CD4-positive, alpha-beta T cell treated with Interleukin-21 for 1 hour (primary cell): ENCODE measurements around the gene GSTP1.
A peak's percentile ranks its signal among the peaks of the same experiment; 100 is the strongest.
"Not testable (repeated sequence)": the region's sequence is repeated elsewhere in the genome, so short reads cannot be mapped to it uniquely, and the experiment has no call there.

Experiments
- DNase-seq: peaks from one replicate; pipeline ENCODE4 v3.0.0-alpha.2; 2020

Gene GSTP1

GRCh38 chr11:67564230-67564629 is 19.4 kb upstream of the GSTP1 start:
- no peak for DNase-seq

- no peak for DNase-seq
Measured at GRCh38 chr11:67571443-67571842, 12.2 kb upstream of the GSTP1 start.

- no peak for DNase-seq
Measured at GRCh38 chr11:67572305-67572704, 11.3 kb upstream of the GSTP1 start.

- peak; percentile 27 for DNase-seq
Measured at GRCh38 chr11:67572747-67573419, 10.7 kb upstream of the GSTP1 start.

GRCh38 chr11:67574938-67575337 is 8.7 kb upstream of the GSTP1 start:
- no peak for DNase-seq

GRCh38 chr11:67576735-67577475 is 6.7 kb upstream of the GSTP1 start:
- no peak for DNase-seq

GRCh38 chr11:67577951-67578350 is 5.7 kb upstream of the GSTP1 start:
- no peak for DNase-seq

- DNase-seq = no peak
Measured at GRCh38 chr11:67581469-67581868, 2.1 kb upstream of the GSTP1 start.

- DNase-seq = no peak
Measured at GRCh38 chr11:67582011-67582410, 1.6 kb upstream of the GSTP1 start.

- peak; percentile 18 for DNase-seq
Measured at GRCh38 chr11:67584205-67584880, 731 bp downstream of the GSTP1 start.

- no peak for DNase-seq
Measured at GRCh38 chr11:67584881-67585873, 1.6 kb downstream of the GSTP1 start.

- no peak for DNase-seq
Measured at GRCh38 chr11:67585911-67586310, 2.3 kb downstream of the GSTP1 start.

GRCh38 chr11:67586568-67587250 is 3.1 kb downstream of the GSTP1 start:
- DNase-seq = no peak

GRCh38 chr11:67588136-67588503 is 4.5 kb downstream of the GSTP1 start:
- no peak for DNase-seq

GRCh38 chr11:67588899-67589415 is 5.3 kb downstream of the GSTP1 start:
- DNase-seq = not testable (repeated sequence)

- DNase-seq = no peak
Measured at GRCh38 chr11:67592880-67593564, 9.4 kb downstream of the GSTP1 start.

GRCh38 chr11:67593565-67593905 is 9.9 kb downstream of the GSTP1 start:
- no peak for DNase-seq

- DNase-seq = no peak
Measured at GRCh38 chr11:67594480-67594879, 10.9 kb downstream of the GSTP1 start.

GRCh38 chr11:67596753-67597300 is 13.2 kb downstream of the GSTP1 start:
- no peak for DNase-seq

GRCh38 chr11:67597458-67597857 is 13.8 kb downstream of the GSTP1 start:
- DNase-seq = not testable (repeated sequence)

- not testable (repeated sequence) for DNase-seq
Measured at GRCh38 chr11:67597963-67598362, 14.4 kb downstream of the GSTP1 start.
